ENCODE data around the gene XRCC5.

Gene XRCC5

DNA sequence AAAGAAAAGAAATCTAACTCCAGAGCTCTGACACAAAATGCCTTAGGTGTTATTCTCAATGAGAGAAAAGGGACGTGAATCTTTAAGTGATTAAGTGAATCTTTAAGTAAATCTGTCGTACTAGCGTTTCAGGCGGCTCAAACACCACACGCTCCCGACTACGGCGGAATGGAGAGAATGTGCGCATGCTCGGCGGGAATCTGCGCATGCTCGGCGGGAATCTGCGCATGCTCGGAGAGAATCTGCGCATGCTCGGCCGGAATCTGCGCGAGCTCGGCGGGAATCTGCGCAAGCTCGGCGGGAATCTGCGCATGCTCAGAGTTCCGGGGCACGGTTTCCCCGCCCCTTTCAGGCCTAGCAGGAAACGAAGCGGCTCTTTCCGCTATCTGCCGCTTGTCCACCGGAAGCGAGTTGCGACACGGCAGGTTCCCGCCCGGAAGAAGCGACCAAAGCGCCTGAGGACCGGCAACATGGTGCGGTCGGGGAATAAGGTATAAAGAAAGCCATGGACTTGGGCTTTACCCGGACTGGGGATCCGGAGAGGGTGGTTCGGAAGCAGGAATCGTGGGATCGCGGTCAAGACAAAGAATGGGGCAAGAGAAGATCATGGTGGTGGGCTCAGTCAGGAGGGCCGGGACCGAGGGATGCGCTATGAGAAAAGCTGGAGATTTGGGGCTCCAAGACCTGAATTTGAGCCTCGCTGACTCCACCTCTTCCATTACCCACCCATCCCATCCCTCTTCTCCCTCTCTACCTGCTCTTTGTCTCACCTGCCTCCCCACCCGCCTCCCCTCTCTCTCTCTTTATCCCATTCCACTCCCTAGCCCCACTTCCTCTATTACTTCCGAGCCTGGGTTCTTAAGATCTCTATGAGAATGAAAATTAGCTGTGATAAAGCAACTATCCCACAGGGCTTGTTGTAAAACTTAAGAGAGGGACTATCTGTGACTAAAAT, at the start of gene XRCC5:
Gene XRCC5, plus strand, starts transcription at position 382 of the 955 bp plus-strand sequence. Its CDS starts 89 bp downstream, at position 471.
- FAIRE-seq (peak; percentile 70), DNase-seq (ENCODE audit: insufficient read length, low spot score) (peak; percentile 44)
- TF ChIP-seq, protein P1, sequence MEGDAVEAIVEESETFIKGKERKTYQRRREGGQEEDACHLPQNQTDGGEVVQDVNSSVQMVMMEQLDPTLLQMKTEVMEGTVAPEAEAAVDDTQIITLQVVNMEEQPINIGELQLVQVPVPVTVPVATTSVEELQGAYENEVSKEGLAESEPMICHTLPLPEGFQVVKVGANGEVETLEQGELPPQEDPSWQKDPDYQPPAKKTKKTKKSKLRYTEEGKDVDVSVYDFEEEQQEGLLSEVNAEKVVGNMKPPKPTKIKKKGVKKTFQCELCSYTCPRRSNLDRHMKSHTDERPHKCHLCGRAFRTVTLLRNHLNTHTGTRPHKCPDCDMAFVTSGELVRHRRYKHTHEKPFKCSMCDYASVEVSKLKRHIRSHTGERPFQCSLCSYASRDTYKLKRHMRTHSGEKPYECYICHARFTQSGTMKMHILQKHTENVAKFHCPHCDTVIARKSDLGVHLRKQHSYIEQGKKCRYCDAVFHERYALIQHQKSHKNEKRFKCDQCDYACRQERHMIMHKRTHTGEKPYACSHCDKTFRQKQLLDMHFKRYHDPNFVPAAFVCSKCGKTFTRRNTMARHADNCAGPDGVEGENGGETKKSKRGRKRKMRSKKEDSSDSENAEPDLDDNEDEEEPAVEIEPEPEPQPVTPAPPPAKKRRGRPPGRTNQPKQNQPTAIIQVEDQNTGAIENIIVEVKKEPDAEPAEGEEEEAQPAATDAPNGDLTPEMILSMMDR (IDR thresholded peaks at IDR 0.05; ENCODE audit: insufficient read depth, missing control alignments): no peak

DNA sequence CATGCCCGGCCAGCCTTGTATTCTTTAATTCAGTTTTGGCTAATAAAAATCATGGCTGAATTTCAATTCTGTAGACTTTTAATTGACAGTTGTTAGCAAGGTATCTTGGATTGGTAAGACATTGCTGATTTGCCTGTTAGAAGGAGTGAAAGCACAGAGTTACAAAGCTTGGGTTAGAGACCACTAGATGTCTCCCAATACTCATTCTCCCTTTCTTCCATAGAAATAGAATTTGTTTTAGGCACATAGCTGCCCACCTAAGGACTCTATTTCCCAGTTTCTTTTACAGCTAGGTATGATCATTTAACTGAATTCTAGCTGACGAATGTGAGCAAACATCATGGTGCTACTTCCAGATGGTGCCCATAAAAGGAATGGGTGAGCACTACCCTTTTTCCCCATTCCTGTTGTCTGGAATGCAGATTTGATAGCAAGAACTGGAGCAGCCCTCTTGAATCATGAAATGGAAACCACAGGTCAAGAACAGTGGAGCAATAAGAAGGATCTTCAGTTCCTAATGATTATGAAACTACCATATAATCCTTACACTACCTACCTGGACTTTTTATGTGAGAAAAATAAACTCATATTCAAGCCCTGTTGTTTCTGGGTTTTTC, 45.0 kb upstream of the XRCC5 start:
- TF ChIP-seq, protein P1 (IDR thresholded peaks at IDR 0.05; ENCODE audit: insufficient read depth, missing control alignments): peak; percentile 29
- no peak for DNase-seq (ENCODE audit: insufficient read length, low spot score)
- FAIRE-seq: no peak

DNA sequence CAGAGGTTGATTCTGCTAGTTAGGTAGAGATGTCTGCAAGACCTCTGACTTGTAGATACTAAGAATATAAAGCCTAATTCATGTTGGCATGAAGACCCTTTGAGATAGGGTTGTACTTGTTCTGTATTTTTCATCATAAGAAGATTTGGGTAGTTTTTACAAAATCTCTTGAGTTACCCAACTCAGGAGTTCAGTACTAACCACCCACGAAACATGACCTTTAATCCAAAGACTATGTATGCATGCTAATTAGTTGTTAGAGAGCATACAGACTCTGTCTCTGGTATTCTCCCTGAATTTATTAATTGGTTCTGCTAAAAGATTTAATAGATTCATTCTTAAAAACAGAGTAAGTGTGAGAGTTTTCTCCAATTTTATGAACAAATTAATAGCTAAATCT, 44.5 kb upstream of the XRCC5 start:
- TF ChIP-seq, protein P1 (IDR thresholded peaks at IDR 0.05; ENCODE audit: insufficient read depth, missing control alignments): no peak
- no peak for DNase-seq (ENCODE audit: insufficient read length, low spot score)
- FAIRE-seq: no peak

DNA sequence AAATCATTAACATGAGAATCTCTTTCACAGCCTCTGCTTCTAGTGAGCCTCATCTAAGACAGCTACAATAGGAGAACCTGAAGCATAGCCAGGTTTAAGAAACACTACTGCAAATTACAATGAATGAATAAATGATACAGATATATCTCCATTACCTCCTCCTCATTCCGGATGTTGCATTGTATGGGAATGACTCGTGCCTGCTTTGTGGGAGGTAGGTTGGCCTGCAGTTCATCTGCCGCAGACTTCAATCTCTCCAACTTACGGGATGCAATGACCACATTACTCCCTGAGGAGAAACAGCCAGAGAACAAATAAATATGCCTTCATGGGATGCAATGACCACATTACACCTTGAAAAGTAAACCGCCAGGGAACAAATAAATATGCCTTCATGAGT, 42.9 kb upstream of the XRCC5 start:
- TF ChIP-seq, protein P1 (IDR thresholded peaks at IDR 0.05; ENCODE audit: insufficient read depth, missing control alignments): no peak
- FAIRE-seq (no peak), DNase-seq (ENCODE audit: insufficient read length, low spot score) (no peak)

DNA sequence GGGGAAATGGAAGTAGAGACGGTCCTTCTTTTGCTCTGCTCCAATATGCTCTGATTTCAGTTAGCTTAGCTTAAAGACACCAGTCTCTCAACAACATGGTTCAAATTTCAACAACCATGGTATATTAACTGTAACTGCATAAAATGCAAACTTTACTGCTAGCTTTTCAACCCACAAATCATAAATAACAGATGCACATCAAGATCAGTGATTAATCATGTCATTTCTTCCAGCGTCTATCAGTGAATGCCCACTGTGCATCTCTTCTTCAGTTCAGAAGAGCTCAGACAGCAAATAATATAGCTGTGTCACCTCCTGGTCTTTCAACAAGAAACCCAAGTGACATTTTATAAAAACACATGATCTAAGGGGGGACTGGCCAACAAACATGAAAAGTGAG, 40.1 kb upstream of the XRCC5 start:
- FAIRE-seq (no peak), DNase-seq (ENCODE audit: insufficient read length, low spot score) (no peak)
- TF ChIP-seq, protein P1 (IDR thresholded peaks at IDR 0.05; ENCODE audit: insufficient read depth, missing control alignments): no peak

DNA sequence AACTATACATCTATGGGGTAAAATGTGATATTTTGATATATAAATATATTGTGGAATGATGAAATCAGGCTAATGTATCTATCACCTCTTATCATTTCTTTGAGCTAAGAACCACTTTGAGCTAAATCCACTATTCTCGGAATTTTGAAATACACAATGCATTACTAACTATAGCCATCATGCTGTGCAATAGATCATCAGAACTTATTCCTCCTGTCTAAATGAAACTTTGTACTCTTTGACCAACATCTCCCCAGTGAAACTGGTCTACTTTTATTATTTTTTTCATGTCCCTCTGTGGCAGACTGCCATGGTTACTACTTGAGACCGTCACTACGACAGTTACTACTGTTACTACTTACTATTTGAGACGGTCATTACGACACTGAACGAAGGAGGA, 39.0 kb upstream of the XRCC5 start:
- TF ChIP-seq, protein P1 (IDR thresholded peaks at IDR 0.05; ENCODE audit: insufficient read depth, missing control alignments): no peak
- FAIRE-seq (no peak), DNase-seq (ENCODE audit: insufficient read length, low spot score) (no peak)

All from D721Med (cell line).